ENCODE data around the gene ZNF883.
"Not testable (repeated sequence)": the region's sequence is repeated elsewhere in the genome, so short reads cannot be mapped to it uniquely, and the experiment has no call there.

Gene ZNF883

GRCh38 chr9:113011911-113012381 lies at the start of gene ZNF883:
Gene ZNF883 (minus strand): TSS chr9:113012192.
- peak; percentile 98 for ATAC-seq
- TF ChIP-seq ZC3H10 (CRISPR knock-in tag; IDR thresholded peaks at IDR 0.05) (no peak), GLIS3 (CRISPR knock-in tag; IDR thresholded peaks at IDR 0.05) (no peak), PPARA (CRISPR knock-in tag; IDR thresholded peaks at IDR 0.05; ENCODE audit: borderline replicate concordance) (no peak), TSHZ2 (CRISPR knock-in tag; IDR thresholded peaks at IDR 0.05) (no peak), RARB (CRISPR knock-in tag; IDR thresholded peaks at IDR 0.05) (no peak), SNAI2 (CRISPR knock-in tag; IDR thresholded peaks at IDR 0.05) (no peak), TCF4 (CRISPR knock-in tag; IDR thresholded peaks at IDR 0.05; ENCODE audit: borderline replicate concordance) (no peak), ESRRG (CRISPR knock-in tag; IDR thresholded peaks at IDR 0.05) (no peak), ISL1 (CRISPR knock-in tag; IDR thresholded peaks at IDR 0.05) (no peak), OSR1 (CRISPR knock-in tag; IDR thresholded peaks at IDR 0.05) (no peak), ZNF8 (CRISPR knock-in tag; IDR thresholded peaks at IDR 0.05) (no peak), PATZ1 (CRISPR knock-in tag; IDR thresholded peaks at IDR 0.05; ENCODE audit: borderline replicate concordance) (no peak), ARNTL (CRISPR knock-in tag; IDR thresholded peaks at IDR 0.05; ENCODE audit: borderline replicate concordance, low read depth) (no peak), ZFP3 (CRISPR knock-in tag; IDR thresholded peaks at IDR 0.05) (no peak), BACH2 (CRISPR knock-in tag; IDR thresholded peaks at IDR 0.05; ENCODE audit: borderline replicate concordance) (no peak)

- not testable (repeated sequence) for ATAC-seq
These were observed 49.3 kb upstream of the ZNF883 start for GRCh38 chr9:113061072-113061850.

GRCh38 chr9:113059581-113060284 lies 47.7 kb upstream of the ZNF883 start:
- ATAC-seq: not testable (repeated sequence)

GRCh38 chr9:113057193-113057592 lies 45.2 kb upstream of the ZNF883 start:
- ATAC-seq: no peak
- TF ChIP-seq GLIS3 (CRISPR knock-in tag; IDR thresholded peaks at IDR 0.05) (no peak), ZNF8 (CRISPR knock-in tag; IDR thresholded peaks at IDR 0.05) (no peak), ZNF70 (CRISPR knock-in tag; IDR thresholded peaks at IDR 0.05) (no peak), ISL1 (CRISPR knock-in tag; IDR thresholded peaks at IDR 0.05) (no peak), TCF4 (CRISPR knock-in tag; IDR thresholded peaks at IDR 0.05; ENCODE audit: borderline replicate concordance) (no peak), OSR1 (CRISPR knock-in tag; IDR thresholded peaks at IDR 0.05) (no peak), ESRRG (CRISPR knock-in tag; IDR thresholded peaks at IDR 0.05) (no peak), ZFP30 (CRISPR knock-in tag; IDR thresholded peaks at IDR 0.05) (no peak), CSRNP3 (CRISPR knock-in tag; IDR thresholded peaks at IDR 0.05) (no peak), PPARA (CRISPR knock-in tag; IDR thresholded peaks at IDR 0.05; ENCODE audit: borderline replicate concordance) (no peak), ARNTL (CRISPR knock-in tag; IDR thresholded peaks at IDR 0.05; ENCODE audit: borderline replicate concordance, low read depth) (no peak), ZNF565 (CRISPR knock-in tag; conservative IDR thresholded peaks at IDR 0.05; ENCODE audit: low read depth) (no peak), ZC3H10 (CRISPR knock-in tag; IDR thresholded peaks at IDR 0.05) (no peak), POU6F1 (CRISPR knock-in tag; IDR thresholded peaks at IDR 0.05; ENCODE audit: borderline replicate concordance, low read depth) (no peak)

Measured in SK-N-SH treated with all-trans-retinoic acid at 6 μM for 48 hours (cell line).